GM20431 (cell line): ENCODE results near the gene FTO.
"Not testable (repeated sequence)": the region's sequence is repeated elsewhere in the genome, so short reads cannot be mapped to it uniquely, and the experiment has no call there.

ENCODE experiments used
- in situ Hi-C: fragments of 300-500 bp; cut with MseI, MboI; formaldehyde crosslinking; loops from one replicate; pipeline ENCODE4 v1.15.0; 2020; ENCODE audit warnings: low sequenced_read_pairs; ENCODE audit not compliant: unreplicated experiment

FTO gene

DNA sequence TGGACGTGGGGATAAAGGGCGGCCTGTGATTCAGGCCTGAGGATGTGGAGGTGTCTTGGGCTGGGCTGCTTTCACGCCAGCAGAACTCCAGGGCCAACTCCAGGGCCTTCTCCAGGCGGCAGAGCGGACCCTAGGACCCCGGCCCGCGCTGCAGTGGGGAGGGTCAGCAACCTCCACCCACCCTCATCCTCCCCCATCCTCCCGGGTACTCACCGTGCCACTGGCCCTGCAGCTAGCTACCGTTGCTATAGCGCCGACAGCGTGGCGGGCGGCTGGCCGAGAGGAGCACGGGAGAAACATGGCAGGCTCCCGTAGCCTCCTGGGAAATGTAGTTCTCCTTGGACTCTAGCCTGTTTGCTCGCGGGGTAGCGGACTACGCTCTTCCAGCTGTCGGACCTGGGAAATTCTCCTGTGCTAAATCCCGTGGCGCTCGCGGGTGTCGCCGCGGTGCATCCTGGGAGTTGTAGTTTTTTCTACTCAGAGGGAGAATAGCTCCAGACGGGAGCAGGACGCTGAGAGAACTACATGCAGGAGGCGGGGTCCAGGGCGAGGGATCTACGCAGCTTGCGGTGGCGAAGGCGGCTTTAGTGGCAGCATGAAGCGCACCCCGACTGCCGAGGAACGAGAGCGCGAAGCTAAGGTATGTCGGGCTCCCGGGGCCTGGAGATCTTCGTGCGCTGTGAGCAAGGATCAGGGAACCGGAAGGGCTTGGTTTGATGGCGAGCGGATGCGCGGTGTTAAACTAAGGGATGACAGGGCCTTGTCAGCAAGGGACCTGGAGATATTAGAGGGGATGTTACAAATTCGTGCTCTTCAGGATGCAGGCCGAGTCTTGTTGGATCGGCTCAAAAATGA, at the start of gene FTO, which contains the start of gene RPGRIP1L:
Gene FTO (plus strand): TSS at position 567 of the 855 bp plus-strand sequence.
Gene RPGRIP1L (minus strand): TSS at position 270 of the 855 bp plus-strand sequence. CDS start 3,136 bp downstream, outside the sequence.
- in situ Hi-C loops = no loop called here

DNA sequence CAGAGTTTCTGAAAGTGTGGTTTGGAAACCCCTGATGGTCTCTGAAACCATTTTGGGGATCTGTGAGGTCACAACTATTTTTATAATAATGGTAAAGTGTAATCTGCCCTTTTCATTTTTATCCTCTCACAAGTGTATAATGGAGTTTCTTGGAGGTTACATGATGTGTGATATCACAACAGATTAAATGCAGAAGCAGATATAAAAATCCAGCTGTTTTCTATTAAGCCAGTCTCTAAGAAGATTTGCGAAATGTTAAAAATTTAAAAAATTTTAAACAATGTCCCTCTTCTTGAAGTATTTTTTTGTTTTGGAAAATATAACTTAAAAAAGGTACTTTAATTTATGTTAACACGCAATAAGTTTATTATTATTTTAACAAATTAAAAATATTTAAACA, 49.0 kb upstream of the FTO start:
- in situ Hi-C loops = no loop called here

DNA sequence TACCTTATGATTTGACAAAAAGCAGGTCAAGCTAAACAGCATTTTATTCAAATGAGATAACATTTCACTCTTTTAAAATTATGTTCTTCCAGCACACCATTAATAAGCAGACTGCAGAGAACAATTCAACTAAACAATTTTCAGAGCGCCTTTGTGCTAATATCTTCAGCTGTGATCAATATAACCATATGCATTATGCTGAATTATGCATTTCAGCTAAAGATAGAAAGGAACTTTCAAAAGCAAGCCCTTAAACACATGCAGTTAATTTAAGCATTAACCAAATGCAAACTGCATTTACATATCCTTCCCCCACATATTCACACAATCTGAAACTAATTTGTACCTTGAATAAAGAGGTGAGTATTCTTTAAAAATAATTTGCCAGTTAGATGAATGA, 41.9 kb upstream of the FTO start:
- in situ Hi-C loops = no loop called here

DNA sequence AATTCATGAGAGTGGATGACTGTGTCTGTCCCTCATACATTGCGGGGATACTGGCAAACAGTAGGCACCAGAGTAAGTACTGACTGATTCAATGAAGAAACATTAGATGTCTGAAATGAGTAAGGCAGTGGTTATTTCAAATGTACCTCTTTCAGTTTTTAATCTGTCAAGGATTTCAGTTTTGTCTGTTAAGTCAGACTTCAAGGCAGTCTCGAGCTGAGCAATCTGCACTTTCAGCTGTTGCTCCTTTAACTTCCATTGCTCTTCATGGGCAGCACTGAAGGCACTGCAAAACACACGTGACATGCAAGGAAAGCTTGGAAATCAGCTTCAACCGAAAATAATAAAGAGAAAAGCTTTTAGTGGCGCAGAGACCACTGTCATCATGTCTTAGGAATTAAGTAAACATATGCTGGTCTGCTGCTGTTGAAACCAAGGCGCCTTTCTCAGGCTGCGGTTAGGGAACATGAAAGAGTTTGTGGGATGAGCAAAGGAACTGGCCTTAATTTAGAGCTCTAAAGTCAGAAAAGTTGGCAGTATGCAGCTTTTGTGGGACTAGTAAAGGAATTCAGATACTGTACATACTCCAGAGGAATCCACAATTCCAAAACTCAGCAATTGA, 39.1 kb upstream of the FTO start:
- in situ Hi-C loops = no loop called here

DNA sequence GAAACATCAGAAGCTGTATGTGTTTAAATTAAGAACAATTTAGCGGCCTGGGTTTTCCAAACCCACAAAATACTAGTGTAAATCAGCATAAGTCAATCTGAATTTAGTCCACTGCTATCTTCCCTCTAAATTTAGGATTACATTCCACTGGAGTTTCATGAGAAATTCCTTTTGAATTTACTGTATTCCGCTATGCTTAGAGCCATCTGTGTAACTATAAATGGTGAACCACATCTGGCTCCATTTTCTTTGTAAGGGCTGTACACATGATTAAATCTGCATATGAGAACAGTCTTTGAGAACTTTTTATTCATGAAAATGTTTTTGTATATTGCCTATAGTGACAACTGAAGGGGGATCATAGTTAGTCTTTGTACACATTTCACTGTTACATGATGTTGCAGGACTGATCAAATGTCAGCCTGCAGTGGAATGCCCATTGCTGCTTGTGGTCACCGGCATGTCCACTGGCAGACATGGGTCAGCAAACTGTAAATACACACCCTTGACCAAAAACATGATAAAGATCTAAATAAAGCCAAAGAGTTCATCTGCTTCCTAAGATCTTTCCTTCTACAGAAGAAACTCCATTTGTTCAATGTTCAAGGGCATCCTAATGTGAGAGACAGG, 37.1 kb upstream of the FTO start:
- in situ Hi-C loops = no loop called here

DNA sequence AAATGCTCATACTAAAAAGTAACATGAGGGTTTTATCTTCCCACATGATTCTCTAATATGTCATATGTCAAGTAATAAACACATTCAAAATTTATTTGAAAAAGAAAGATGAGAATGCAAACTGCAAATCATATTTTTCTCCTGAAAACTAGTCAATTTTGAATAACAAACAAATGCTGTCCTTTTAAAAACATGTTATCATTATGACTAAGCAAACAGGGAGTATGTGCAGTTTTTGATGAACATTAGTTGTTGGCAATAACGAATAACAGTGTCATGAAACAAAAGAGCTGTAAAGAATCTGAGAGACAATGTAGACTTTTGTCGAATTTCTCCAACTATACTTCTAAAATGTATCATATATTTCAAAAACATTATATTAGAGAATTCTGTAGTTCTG, 35.1 kb upstream of the FTO start:
- in situ Hi-C loops = no loop called here

DNA sequence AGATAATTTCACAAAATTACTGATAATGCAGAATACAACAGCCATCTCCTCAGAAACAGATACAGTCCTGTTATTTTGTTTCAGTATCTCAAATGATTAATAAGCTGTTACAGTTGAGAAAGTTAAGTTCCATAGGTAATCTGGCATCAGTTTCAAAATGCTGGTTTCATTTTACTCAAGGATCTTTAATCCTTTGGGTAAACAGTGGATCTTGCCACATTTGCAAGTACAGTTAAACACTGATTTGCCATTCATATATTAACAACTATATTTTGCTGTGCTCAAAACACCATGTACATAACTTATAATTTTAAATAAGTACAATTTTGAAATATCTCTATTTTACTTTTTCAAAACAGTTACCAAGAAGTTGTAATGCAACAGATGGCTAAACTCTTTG, 31.5 kb upstream of the FTO start:
- in situ Hi-C loops = no loop called here

DNA sequence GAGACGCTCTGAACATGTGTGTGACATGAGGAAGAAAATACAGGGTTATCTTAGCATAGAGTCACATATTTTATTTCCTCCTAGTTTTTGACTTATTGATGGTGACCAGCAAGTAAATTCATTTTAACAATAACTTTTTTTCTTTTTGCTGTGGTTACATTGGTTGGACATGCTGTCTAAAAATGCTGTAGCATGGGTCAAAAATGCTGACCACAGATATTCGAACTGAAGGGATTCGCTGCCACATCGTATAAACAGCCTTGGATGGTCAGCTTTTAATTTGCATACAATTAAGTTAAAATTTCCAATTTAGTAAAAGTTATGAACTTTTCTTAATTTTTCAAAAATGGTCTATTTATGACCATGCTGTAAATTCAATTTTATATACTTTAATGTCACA, 30.8 kb upstream of the FTO start:
- in situ Hi-C loops = no loop called here

DNA sequence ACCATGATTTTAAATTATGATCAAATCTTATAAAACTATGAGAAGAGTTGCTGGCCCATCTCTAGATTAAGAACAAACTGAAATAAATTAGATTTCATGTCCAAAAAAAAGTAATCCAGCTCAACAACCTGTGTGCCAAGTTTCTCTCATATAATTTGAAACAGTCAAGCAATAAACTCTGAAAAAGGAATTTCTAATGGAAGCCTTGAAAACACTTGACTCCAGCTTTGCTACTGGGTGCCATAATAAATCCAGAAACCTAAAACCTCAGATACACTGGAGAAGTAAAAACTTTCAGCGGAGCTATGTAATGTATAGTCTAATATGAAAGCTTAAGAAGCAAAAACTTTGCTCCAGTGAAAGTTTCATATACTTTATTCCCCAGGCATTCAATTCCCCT, 25.8 kb upstream of the FTO start:
- in situ Hi-C loops = no loop called here

DNA sequence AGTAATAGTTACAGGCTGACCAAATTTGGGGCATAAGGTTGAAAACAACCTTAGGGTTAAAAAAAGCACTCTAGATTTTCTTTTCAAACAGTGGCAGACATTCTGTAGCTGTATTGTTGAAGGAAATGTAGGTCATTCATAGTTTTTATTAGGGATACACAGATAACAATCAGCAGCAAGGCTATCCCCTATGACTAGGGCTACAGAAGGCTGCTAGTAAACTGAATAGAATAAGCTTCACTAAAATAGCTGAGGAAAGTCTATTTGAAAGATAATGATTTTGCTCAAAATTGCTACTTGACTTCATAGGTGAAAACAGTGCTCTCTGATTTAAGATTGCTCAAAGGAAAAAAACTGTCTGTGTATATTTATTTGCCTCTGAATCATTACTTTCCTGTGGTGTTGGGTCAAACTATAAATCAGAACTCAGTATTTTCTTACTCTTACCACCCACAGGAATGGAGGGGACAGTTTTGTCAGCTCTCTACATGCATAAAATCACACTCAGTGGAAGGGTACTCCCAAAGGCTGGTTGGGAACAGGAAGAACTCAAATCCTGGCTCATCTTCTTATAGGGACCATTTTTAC, 25.1 kb upstream of the FTO start:
- in situ Hi-C loops = no loop called here

DNA sequence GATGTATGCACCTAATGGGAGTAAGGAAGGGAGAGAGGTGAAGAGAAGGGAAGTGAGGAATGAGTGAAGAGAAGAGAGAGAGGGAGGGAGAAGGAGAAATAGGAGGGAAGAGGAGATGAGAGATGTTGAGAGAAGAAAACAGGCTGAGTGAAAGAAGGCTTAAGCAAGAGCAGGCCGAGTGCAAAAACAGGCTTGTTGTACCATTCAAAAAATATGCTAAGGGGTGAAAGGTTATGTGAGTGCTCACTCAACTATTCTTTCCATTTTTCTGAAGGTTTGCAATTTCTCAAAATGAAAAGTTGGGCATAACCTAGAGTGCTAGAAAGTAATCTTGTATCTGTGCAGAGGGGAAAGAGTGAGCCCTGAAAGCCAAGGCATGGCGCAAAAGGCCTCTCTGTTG, 23.2 kb upstream of the FTO start:
- in situ Hi-C loops = no loop called here

DNA sequence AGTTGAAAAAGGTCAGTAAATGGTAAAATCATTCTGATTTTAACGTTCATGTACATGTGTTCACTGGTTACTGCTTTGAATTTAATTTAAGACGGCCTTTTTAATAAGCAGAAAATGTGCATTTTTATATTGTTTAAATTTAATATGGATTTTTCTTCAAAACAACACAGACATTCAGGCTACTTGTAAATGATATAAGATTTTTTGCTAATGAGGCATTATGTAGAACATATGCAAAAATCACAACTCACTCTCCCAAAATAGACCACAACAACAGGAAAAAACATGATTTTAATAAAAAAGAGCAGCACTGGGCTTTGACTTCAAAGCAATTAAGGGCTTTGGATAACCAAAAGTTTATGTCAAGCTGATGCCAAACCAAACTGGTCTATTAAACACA, 22.6 kb upstream of the FTO start:
- in situ Hi-C loops = no loop called here

DNA sequence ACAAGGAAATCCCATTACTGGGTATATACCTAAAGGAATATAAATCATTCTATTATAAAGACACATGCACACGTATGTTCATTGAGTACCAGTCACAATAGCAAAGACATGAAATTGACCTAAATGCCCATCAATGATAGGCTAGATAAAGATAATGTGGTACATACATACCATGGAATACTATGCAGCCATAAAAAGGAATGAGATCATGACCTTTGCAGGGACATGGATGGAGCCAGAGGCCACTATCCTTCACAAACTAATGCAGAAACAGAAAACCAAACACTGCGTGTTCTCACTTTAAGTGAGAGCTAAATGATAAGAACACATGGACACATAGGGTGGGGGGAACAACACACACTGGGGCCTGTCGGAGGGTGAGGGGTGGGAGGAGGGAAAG, 18.6 kb upstream of the FTO start:
- in situ Hi-C loops = not testable (repeated sequence)

DNA sequence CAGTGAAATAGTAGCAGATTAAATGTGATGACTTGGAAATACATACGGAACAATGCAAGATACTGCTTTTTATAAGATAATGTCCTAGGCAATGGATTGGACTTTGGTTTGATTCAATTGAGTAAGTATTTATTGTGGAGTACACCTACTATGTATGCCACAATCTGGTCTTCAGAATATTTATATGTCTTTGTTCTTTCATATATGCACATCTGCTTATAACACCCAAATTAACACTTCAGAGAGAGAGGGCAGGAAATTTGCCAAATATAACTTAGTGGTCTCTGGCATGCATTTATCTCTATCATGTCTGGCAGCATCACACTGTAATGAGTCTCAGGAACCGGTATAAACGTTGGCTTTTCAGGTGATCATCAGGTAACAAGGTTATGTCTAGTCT, 17.2 kb upstream of the FTO start:
- in situ Hi-C loops = no loop called here

DNA sequence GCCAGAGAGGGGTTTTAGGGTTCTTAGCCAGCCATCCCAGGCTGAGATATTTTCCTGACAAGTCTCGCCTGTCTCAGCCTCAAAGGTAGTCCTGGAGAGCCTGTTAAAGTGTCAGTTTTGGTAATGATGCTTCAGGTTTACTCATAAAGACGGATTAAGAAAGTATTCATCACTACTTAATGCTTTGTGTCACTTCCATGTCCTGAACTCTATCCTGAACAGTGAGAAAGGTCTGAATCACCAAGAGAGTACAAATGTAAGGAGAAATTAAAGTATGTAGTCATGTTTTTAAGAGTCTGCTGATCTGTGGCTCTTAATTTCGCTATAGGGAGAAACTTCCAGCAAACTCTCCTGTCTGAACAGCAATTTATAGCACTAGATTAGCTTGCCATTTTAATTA, 14.3 kb upstream of the FTO start:
- in situ Hi-C loops = no loop called here

DNA sequence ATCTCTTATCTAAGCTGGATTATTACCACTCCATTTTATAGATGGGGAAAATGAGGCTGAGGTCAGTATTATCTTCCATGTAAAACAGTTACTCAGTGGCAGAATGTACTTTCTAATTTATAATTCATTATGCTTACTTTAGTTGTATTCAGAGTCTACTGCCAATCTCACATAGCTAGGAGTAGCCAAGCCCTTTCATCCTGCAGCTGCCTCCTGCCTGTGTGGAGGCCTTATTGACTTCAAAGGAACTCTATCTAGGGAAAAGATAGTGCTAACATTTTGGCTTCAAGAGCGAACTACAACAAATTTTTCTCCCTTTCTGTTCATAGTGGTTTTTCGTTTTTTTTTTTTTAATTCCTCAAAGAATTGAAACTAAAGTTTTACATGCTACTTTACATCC, 13.2 kb upstream of the FTO start:
- in situ Hi-C loops = no loop called here

DNA sequence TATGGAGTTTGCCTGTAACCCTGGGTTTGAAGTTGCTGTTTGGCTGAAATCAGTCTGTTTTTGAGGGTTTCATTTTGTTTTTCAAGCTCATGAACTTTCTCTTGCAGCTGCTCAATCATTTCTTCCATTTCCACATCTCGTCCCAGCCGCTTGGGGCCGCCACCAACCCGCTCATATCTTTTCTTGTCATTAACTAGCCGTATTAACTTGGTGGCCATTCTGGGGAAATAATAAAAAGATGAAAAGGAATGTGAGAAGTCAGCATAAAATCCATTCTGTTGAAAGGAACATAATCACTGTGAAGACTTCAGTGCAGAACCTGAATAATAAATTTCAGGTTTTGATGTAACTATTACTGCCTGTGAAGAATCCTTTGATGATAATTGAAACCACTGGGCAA, 11.8 kb upstream of the FTO start:
- in situ Hi-C loops = no loop called here

DNA sequence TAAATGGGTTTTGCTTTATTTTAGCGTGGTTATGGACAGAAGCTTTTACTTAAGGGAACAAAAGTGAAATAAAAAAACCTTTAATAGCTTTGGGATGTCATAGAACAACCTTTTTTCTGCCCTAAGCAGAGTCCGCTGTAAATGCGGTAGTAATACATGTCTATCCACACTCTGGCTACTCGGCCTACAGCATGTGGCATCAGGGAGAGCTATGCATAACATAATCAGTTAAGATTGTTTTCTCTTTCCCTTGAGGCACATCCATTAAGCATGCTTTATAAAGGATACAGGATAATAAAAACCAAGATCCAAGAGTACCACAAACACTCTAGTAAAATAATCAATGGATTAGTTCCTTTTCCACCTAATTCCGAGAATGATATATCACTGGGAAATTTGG, 10.6 kb upstream of the FTO start:
- in situ Hi-C loops = no loop called here

DNA sequence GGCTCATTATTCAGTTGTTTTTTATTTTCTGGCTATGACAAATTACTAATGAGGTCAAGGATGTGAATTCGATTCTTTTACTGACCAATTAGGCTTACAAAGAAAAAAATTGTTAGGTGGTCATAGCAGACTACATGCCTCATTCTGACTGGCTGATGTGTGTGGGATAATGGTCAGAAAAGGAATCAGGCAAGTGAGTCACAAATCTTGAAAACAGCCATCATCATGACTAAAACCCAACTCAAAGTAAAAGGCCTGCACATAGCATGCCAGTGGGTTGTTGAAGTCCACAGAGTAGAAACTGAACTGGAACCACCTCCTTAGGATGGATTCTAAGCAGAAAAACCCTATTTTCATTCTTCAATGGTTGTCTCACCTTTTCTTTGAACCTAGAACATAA, 8.9 kb upstream of the FTO start:
- in situ Hi-C loops = no loop called here

DNA sequence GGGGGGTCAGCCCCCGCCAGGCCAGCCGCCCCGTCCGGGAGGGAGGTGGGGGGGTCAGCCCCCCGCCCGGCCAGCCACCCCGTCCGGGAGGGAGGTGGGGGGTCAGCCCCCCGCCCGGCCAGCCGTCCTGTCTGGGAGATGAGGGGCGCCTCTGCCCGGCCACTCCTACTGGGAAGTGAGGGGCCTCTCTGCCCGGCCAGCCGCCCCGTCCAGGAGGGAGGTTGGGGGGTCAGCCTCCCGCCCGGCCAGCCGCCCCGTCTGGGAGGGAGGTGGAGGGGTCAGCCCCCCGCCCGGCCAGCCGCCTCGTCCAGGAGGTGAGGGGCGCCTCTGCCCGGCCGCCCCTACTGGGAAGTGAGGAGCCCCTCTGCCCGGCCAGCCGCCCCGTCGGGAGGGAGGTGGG, 5.7 kb upstream of the FTO start:
- in situ Hi-C loops = not testable (repeated sequence)

DNA sequence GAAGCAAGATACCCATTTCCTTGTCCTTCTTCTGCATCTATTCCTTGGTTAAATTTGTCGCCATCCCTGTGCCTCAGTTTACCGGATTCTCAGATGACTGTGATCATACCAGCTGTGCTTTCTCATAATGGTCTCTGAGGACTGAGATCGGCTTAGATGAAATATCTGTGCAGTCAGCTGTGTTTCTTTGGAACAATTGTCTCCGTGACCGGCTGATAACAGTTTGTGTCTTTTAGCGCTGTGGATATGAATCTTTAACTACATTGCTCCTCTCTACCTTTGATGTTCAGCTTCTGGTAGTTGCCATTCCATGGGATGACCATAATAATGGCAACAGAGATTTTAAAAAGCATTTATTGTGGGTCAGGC, 473 bp downstream of the FTO start:
- in situ Hi-C loops = no loop called here
